GM21576 (cell line): ENCODE results near the gene CCL8.
"Not testable (repeated sequence)": the region's sequence is repeated elsewhere in the genome, so short reads cannot be mapped to it uniquely, and the experiment has no call there.

Experiments
- ATAC-seq: cut with Tn5 transposase; IDR thresholded peaks from one replicate; pipeline ENCODE4 v1.9.1; 2021; ENCODE audit warnings: mild to moderate bottlenecking, moderate library complexity; ENCODE audit not compliant: unreplicated experiment

The CCL8 gene

GRCh38 chr17:34313164-34313563 is 6.1 kb upstream of the CCL8 start:
- no peak for ATAC-seq

DNA sequence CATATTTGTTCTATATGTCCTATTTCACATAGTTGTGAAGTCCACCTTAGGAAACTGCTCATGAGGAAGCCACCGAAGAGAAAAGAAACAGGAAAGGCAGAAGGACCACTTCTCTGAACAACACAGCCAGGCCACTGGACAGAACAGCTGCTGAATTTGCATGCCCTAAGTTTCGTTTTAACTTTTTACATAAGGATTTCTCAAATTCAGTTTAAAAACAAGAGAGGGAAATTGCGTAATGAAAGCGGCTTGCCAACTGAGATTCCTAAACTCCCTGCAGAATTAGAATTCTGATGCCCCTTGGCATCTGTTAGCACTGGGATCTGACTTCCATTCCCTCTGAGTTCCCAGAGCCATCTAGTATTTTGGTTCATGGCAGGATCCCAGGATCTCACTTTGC is 5.0 kb upstream of the CCL8 start:
- no peak for ATAC-seq

DNA sequence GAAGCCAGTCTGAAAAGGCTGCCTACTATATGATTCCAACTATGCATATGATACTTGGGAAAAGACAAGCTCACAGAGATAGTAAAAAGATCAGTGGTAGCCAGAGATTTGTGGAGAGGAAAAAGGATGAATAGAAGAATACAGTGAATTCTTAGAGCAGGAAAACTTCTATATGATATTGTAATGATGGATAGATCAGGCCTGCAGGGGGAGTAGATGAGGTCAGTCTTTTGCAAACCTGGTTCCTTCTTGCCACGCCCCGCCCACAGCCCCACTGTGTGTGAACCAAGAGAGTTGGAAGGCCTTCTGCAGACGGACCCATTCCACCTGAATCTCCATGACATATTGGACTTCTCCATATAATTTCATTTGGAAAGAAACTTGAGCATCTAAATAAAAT is 761 bp upstream of the CCL8 start:
- ATAC-seq = no peak

DNA sequence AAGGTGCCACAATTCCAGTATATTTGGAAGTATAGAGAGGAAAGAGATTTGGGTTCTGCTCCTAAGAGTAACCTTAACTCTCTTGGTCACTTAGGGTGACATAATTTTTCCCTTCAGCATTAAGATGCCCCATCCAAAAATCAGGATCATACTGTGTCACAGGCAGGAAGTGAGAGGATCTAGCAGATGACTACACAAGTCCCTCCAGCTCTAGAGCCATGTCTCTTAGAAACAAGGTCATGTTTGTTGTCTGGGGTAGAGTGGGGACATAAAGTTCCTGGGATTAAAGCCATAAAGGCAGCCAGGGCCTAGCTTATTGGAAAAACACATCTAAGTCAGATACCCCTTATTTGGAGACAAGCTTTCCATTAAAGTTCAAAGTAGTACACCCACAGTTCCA is 2.7 kb downstream of the CCL8 start:
- no peak for ATAC-seq

DNA sequence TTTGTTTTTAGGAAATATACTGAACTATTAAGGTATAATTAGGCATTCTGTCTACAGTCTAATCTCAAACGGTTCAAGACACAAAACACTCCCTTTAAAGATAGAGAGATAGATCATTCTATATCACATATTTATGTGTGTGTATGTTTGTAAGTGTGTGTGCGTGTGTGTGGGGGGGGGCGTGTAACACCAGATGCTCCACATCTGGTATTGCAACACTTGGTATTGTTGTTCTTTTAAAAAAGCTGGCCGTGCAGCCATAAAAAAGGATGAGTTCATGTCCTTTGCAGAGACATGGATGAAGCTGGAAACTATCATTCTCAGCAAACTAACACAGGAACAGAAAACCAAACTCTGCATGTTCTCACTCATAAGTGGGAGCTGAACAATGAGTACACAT is 8.3 kb downstream of the CCL8 start:
- not testable (repeated sequence) for ATAC-seq

DNA sequence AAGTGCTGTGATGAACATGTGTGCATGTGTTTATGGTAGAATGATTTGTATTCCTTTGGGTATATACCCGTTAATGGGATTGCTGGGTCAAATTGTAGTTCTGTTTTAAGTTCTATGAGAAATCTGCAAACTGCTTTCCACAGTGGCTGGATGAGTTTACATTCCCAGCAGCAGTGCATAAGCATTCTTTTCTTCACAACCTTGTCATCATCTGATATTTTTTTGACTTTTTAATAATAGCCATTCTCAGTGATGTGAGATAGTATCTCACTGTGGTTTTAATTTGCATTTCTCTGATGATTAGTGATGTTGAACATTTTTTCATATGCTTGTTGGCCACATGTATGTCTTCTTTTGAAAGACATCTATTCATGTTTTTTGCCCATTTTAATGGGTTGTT is 18.5 kb downstream of the CCL8 start:
- ATAC-seq = no peak

GRCh38 chr17:34339138-34339770 is 20.0 kb downstream of the CCL8 start:
- ATAC-seq = no peak

DNA sequence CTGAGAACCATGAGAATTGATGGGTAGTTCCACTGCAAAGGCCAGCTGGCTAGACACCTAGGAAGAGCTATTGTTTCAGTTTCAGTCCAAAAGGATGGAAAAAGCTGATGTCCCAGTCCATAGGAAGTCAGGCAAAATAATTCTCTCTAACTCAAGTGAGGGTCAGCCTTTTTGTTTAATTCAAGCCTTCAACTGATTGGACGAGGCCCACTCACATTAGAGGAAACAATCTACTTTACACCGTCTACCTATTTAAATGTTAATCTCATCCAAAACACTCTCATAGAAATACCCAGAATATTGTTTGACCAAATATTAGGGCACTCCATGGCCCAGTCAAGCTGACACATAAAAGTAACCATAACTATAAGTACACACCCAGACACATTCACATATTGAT is 22.7 kb downstream of the CCL8 start:
- ATAC-seq = no peak

- ATAC-seq = no peak
Observed at GRCh38 chr17:34347063-34347462, 27.8 kb downstream of the CCL8 start.

DNA sequence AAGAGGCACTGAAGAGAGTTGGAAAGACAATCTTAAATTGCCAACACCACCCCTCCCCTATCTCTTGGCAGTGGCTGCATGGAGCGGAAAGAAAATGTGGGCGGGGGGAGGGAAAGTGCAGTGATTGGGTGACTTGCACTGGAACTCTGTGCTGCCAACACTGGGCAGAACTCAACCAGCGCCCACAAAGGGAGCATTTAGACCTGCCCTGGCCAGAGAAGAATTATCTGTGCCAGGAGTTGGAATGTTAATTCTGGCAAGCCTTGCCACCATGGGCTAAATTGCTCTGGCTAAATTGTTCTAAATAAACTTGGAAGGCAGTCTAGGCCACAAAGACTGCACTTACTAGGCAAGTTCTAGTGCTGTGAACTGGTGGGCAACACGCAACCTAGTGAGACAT is 30.5 kb downstream of the CCL8 start:
- no peak for ATAC-seq

- no peak for ATAC-seq
Observed at GRCh38 chr17:34351096-34351495, 31.9 kb downstream of the CCL8 start.

GRCh38 chr17:34352191-34352590 is 33.0 kb downstream of the CCL8 start:
- ATAC-seq = no peak

- ATAC-seq = no peak
Observed at GRCh38 chr17:34354637-34355036, 35.4 kb downstream of the CCL8 start.

GRCh38 chr17:34356194-34356593 is 37.0 kb downstream of the CCL8 start, which contains the start of gene CCL13:
Gene CCL13 (plus strand): TSS chr17:34356480. CDS start chr17:34356527, 47 bp downstream.
- no peak for ATAC-seq

DNA sequence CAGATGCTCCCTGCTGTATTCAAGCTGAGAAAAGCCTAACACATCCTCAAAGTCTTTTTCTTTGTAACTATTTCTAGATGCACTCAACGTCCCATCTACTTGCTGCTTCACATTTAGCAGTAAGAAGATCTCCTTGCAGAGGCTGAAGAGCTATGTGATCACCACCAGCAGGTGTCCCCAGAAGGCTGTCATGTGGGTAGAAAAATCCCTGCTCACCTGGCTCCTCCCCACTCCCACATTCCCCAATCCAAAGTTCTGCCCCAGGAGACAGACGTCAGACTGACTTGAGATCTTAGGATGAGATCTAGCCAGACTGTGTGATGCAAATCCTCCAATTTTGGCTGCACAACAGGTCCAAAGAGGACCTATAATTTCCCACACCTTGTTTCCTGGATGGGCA is 38.2 kb downstream of the CCL8 start:
- ATAC-seq = no peak

DNA sequence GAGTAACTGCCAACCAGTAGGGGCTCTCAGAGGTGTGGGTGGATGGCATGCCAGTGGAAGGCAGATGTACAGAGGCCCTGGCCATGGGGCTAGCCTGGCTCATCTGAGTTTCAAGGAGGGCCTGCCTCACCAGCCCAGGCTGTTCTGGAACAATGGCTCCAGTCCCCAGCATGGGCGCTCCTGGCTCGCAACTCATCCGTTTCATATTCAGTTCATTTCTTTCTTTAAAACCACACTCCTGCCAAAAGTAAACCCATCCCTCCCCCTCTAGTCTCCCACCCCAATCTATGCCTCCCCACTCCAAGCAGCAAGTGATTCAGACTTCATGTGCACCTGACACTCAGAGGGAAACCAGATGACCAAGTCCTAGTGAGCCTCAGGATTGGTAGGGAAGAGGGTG is 39.4 kb downstream of the CCL8 start:
- ATAC-seq = no peak

- ATAC-seq = no peak
Observed at GRCh38 chr17:34360601-34361270, 41.5 kb downstream of the CCL8 start.

DNA sequence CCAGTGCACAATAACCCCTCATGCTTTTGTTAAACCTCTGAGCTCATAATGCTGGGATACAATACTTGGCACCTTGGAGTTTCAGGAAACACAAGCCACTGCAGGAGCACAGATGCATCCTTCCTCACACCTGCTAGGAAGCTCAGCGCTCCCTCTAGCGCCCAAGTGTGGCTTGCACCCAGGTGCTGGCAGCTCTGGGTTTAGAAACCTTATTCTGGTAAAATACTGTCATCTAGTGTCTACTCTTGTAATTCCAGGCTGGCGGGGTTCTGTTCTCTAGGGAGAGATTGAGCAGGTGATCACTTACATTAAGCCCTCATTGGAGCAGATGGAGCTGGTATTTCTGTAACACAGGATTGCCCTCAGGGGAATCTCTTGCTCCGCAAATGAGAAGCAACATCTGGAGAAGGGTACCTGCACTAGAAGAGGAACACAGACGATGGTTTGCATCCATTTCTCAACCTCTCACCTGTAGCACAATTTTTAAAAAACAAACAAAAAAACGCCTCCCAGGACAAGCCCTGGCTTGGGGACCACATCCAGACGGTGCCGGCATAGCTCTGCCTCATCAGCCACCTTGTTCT is 42.3 kb downstream of the CCL8 start:
- peak; percentile 59 for ATAC-seq

GRCh38 chr17:34363183-34363661 is 44.0 kb downstream of the CCL8 start, which contains the start of gene CCL1:
Gene CCL1 (minus strand): TSS chr17:34363233. CDS start chr17:34363161, 72 bp downstream.
- ATAC-seq = no peak

DNA sequence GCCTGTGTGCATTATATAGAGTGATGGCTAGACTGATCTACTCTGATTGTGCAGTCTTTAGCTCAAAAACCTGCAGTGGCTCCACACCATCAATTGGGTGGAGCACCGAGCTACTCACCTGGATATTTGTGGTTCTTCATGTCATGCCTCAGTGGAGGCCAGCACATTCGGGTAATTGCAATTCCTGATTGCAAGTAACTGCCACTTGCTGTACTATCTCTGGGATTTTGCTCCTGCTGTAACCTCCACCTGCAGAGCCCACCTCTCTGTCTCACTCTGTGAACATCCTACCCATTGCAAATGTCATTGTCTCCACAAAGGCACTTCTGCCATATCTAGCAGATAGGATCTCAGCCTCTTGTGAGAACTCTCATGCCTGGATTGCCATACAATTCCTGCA is 45.5 kb downstream of the CCL8 start:
- ATAC-seq = no peak

DNA sequence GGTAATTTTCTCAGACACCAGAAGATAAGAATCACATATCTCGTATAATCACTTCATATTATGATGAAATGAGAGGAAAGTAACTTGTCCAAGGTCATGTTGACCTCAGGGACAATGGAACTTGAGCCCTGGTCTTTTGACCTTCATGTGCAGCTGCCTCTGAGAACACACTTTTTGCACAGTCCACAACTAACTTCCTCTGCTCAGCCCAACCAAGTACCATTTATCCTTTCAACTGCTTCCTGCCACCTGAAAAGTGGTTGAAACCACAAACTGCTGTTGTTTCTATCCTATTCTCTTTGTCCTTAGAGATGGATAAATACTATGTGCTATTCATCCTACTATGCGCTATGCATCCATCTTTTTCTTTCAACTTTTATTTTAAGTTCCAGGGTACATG is 46.1 kb downstream of the CCL8 start:
- no peak for ATAC-seq

DNA sequence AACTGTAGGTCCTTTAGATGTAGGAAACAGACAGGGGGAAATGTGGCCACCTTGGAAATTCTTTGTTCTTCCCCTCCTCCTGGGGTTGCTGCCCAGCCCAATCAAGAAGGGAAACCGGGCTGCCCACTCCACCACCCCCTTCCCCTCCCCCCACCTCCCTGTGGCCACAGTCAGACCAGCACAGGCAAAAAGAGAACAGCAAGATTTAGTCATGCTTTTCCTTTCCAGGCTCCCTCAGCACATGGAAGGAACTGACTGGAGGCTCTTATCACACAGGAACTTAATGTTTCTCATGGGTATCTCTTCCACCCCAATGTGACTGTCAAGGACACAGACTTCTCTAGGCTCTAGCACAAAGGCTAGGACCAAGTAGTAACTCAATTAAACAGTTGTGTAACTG is 46.8 kb downstream of the CCL8 start:
- ATAC-seq = no peak
